CD14-positive monocyte (primary cell): ENCODE data around the gene MPP1. TPM values are rescaled to one million over a fixed set of nuclear protein-coding genes. Genes with fewer than 3 reads are reported as not detected.

Experiments
- DNase-seq, 3 donors: peaks; one replicate each; pipeline ENCODE4 v3.0.0-alpha.2; 2011 to 2022
- H2AFZ ChIP-seq: 2 replicates; pipeline ENCODE4 v1.6.0; 2012; ENCODE audit warnings: mild to moderate bottlenecking, low read depth, low read length, inconsistent platforms; ENCODE audit not compliant: insufficient read depth, poor library complexity, severe bottlenecking
- H3K27ac ChIP-seq, 2 donors: 1 replicate in 1 of 2; 2 replicates in 1 of 2; pipeline ENCODE4 v1.5.1; 2012 to 2013; ENCODE audit warnings: low read length in 2 of 2, control low read depth in 1 of 2, inconsistent platforms in 1 of 2, low read depth in 1 of 2, mild to moderate bottlenecking in 1 of 2
- H3K27me3 ChIP-seq, 2 donors: one replicate each; pipeline versions ENCODE4 v1.6.0 to v1.6.1; 2011 to 2013; ENCODE audit warnings: low read length in 2 of 2; ENCODE audit not compliant: control insufficient read depth in 2 of 2, insufficient read depth in 2 of 2
- H3K36me3 ChIP-seq, 2 donors: replicated peaks in 1 of 2; 1 replicate in 1 of 2; 2 replicates in 1 of 2; pipeline versions ENCODE4 v1.5.1 to v1.6.1; 2012 to 2013; ENCODE audit warnings: low read length in 2 of 2, control low read depth in 1 of 2, inconsistent platforms in 1 of 2, mild to moderate bottlenecking in 1 of 2; ENCODE audit not compliant: insufficient read depth in 2 of 2, control insufficient read depth in 1 of 2
- H3K4me1 ChIP-seq, 2 donors: 1 replicate in 1 of 2; 2 replicates in 1 of 2; pipeline versions ENCODE4 v1.5.1 to v1.6.1; 2012 to 2013; ENCODE audit warnings: low read length in 2 of 2, control low read depth in 1 of 2, inconsistent platforms in 1 of 2, mild to moderate bottlenecking in 1 of 2, moderate library complexity in 1 of 2; ENCODE audit not compliant: insufficient read depth in 2 of 2, control insufficient read depth in 1 of 2
- H3K4me2 ChIP-seq: replicated peaks from 2 replicates; pipeline ENCODE3; 2012; ENCODE audit warnings: low read length, moderate library complexity, mild to moderate bottlenecking; ENCODE audit not compliant: poor library complexity, severe bottlenecking; ENCODE audit errors: extremely low read depth
- H3K4me3 ChIP-seq, 3 experiments: fragments of 200-600 bp in 1 of 3; sonication (generic) in 1 of 3; replicated peaks in 1 of 3; 1 replicate in 2 of 3; 2 replicates in 1 of 3; pipeline ENCODE4 v1.5.1; 2011 to 2013; ENCODE audit warnings: low read length in 3 of 3, mild to moderate bottlenecking in 3 of 3, control low read depth in 2 of 3, low read depth in 2 of 3, inconsistent platforms in 1 of 3, moderate library complexity in 1 of 3
- H3K79me2 ChIP-seq: 2 replicates; pipeline ENCODE4 v1.6.0; 2012; ENCODE audit warnings: mild to moderate bottlenecking, control low read depth, inconsistent platforms, low read length, moderate library complexity; ENCODE audit not compliant: insufficient read depth
- H3K9ac ChIP-seq: 2 replicates; pipeline ENCODE4 v1.6.0; 2017; ENCODE audit warnings: low read length, mild to moderate bottlenecking; ENCODE audit not compliant: insufficient read depth, poor library complexity, severe bottlenecking
- H3K9me3 ChIP-seq, 2 donors: replicated peaks in 1 of 2; 1 replicate in 1 of 2; 2 replicates in 1 of 2; pipeline versions ENCODE4 v1.5.1 to v1.6.1; 2012 to 2013; ENCODE audit warnings: low read length in 2 of 2, control low read depth in 1 of 2; ENCODE audit not compliant: control insufficient read depth in 1 of 2, insufficient read depth in 1 of 2
- H4K20me1 ChIP-seq: 2 replicates; pipeline ENCODE4 v1.6.0; 2012; ENCODE audit warnings: mild to moderate bottlenecking, low read length, control low read depth, moderate library complexity; ENCODE audit not compliant: insufficient read depth
- H3K27ac Mint-ChIP-seq, 7 donors: one replicate each; pipeline ENCODE4 v1.8.0; 2020; ENCODE audit warnings: mild to moderate bottlenecking in 7 of 7, mixed read lengths in 7 of 7, moderate library complexity in 6 of 7, inconsistent platforms in 2 of 7
- H3K27me3 Mint-ChIP-seq, 3 donors: one replicate each; pipeline ENCODE4 v1.8.0; 2021 to 2022; ENCODE audit warnings: low read depth in 3 of 3, mild to moderate bottlenecking in 3 of 3, mixed read lengths in 3 of 3, moderate library complexity in 3 of 3, inconsistent platforms in 1 of 3
- H3K36me3 Mint-ChIP-seq, 2 donors: one replicate each; pipeline ENCODE4 v1.8.0; 2020; ENCODE audit warnings: mixed read lengths in 2 of 2, inconsistent platforms in 1 of 2, mild to moderate bottlenecking in 1 of 2
- H3K4me1 Mint-ChIP-seq: one replicate; pipeline ENCODE4 v1.8.0; 2020; ENCODE audit warnings: mild to moderate bottlenecking, mixed read lengths
- H3K4me3 Mint-ChIP-seq, 2 donors: one replicate each; pipeline ENCODE4 v1.8.0; 2020; ENCODE audit warnings: mild to moderate bottlenecking in 2 of 2, mixed read lengths in 2 of 2, moderate library complexity in 1 of 2
- H3K9me3 Mint-ChIP-seq, 7 donors: one replicate each; pipeline ENCODE4 v1.8.0; 2020 to 2022; ENCODE audit warnings: mixed read lengths in 7 of 7, mild to moderate bottlenecking in 6 of 7, moderate library complexity in 6 of 7, inconsistent platforms in 2 of 7
- CTCF ChIP-seq: fragments of 200-600 bp; IDR thresholded peaks from one replicate; pipeline ENCODE4 v1.8.0; 2022; ENCODE audit warnings: antibody characterized with exemption, mild to moderate bottlenecking
- WGBS: methylation state at CpG from one replicate; pipeline ENCODE4 v1.1.5; 2013; ENCODE audit warnings: missing lambda C conversion rate; ENCODE audit not compliant: insufficient coverage; 5-methylcytosine and 5-hydroxymethylcytosine counted together
- intact Hi-C, 2 donors: fragments of 100-400 bp; cut with micrococcal nuclease; formaldehyde crosslinking; loops; one replicate each; pipeline versions ENCODE4 v1.15.0 to v1.15.1; 2023
- polyA minus RNA-seq: library from RNA; depleted of rRNA, polyadenylated mRNA; stranded (reverse); fragments of >200 nt; gene quantifications from 2 replicates; pipeline ENCODE4 v1.2.3, GENCODE V29; 2012
- polyA plus RNA-seq, 3 donors: library from polyadenylated mRNA; depleted of rRNA in 1 of 3; unstranded in 2 of 3; stranded (reverse) in 1 of 3; fragments of 300-500 nt in 2 of 3; fragments of >200 nt in 1 of 3; fragmentation: Illumina TruSeq in 2 of 3; gene quantifications; 1 replicate in 2 of 3; 2 replicates in 1 of 3; pipeline ENCODE4 v1.2.3, GENCODE V29; 2012 to 2021
- total RNA-seq, 12 experiments: library from RNA in 1 of 12; stranded (reverse) in 1 of 12; fragments of 120-200 nt in 1 of 12; gene quantifications; one replicate each; pipeline ENCODE4 v1.2.4 and lab custom pipeline; 2013 to 2026; ENCODE audit warnings: mixed read lengths in 6 of 12, inconsistent platforms in 1 of 12

Gene MPP1
- 97.9 TPM for total RNA-seq (2013)
- 100 to 1,000 TPM; 120 to 139 (median 135) TPM for polyA plus RNA-seq
- 53.8 and 80.5 TPM in 2 replicates for polyA minus RNA-seq
- 109 to 154 (median 137) reads per million in 11 experiments for total RNA-seq (lab: John Stamatoyannopoulos, UW)

GRCh38 chrX:154804957-154805695 is at the start of gene MPP1:
Gene MPP1, minus strand, starts transcription at chrX:154805485. Its CDS starts 112 bp downstream, at chrX:154805373.
- H3K4me2 ChIP-seq, result peak within 1 kb of the TSS; percentile 68
- H3K27ac ChIP-seq, result peak within 1 kb of the TSS; percentile 90 to 94
- H3K27me3 ChIP-seq, result no peaks in the 10 kb centered on the region
- DNase-seq, result peak; percentile 69 to 78 (median 75)
- Mint-ChIP-seq H3K9me3 (peaks cover 0 to 10% (median 0%) of the 10 kb centered on the region in 7 donors), H3K4me1 (peaks cover 40% of the 10 kb centered on the region), H3K36me3 (peaks cover 0 to 6% of the 10 kb centered on the region in 2 donors), H3K27ac (peak within 1 kb of the TSS; percentile 84 to 96 (median 92)), H3K27me3 (no peaks in the 10 kb centered on the region), H3K4me3 (peak within 1 kb of the TSS; percentile 92 to 96)
- under 1% methylated on average over 42 of the region's 65 CpGs for WGBS
- no peaks in the 10 kb centered on the region for H3K36me3 ChIP-seq
- peak within 1 kb of the TSS; percentile 78 to 96 (median 81) for H3K4me3 ChIP-seq
- peaks cover 40% of the 10 kb centered on the region for H3K79me2 ChIP-seq
- H2AFZ ChIP-seq, result peak within 1 kb of the TSS; percentile 68
- H3K9me3 ChIP-seq, result no peaks in the 10 kb centered on the region
- H3K9ac ChIP-seq, result peak within 1 kb of the TSS; percentile 80
- intact Hi-C loops, result no loop called here
- TF ChIP-seq CTCF, result no peak
- peaks cover 48 to 52% of the 10 kb centered on the region in 2 donors for H3K4me1 ChIP-seq
- H4K20me1 ChIP-seq, result no peaks in the 10 kb centered on the region

- Mint-ChIP-seq H3K27ac (no peak overlapping the region), H3K36me3 (peaks cover 0 to 2% of the 10 kb centered on the region in 2 donors), H3K4me3 (no peak overlapping the region), H3K4me1 (no peaks in the 10 kb centered on the region), H3K9me3 (peaks cover 0 to 23% (median 11%) of the 10 kb centered on the region in 7 donors), H3K27me3 (peaks cover 0 to 2% (median under 1%) of the 10 kb centered on the region in 3 donors)
- Histone ChIP-seq H3K27me3 (no peaks in the 10 kb centered on the region), H3K9me3 (no peaks in the 10 kb centered on the region), H3K36me3 (no peaks in the 10 kb centered on the region), H3K27ac (no peak overlapping the region), H2AFZ (no peak overlapping the region), H3K4me2 (no peak overlapping the region), H3K4me1 (no peaks in the 10 kb centered on the region), H3K9ac (no peak overlapping the region), H4K20me1 (no peaks in the 10 kb centered on the region), H3K79me2 (no peaks in the 10 kb centered on the region), H3K4me3 (no peak overlapping the region)
- WGBS, result no CpG with 5 or more reads among the region's 1 CpG
- TF ChIP-seq CTCF, result no peak
- intact Hi-C loops, result no loop called here
- no peak for DNase-seq
Observed at GRCh38 chrX:154850957-154851611, 45.8 kb upstream of the MPP1 start.
